HG03378 (cell line): ENCODE results near the gene SERPINB1.

ENCODE experiments used
- ATAC-seq: cut with Tn5 transposase; IDR thresholded peaks from one replicate; pipeline ENCODE4 v1.9.1; 2021; ENCODE audit warnings: mild to moderate bottlenecking, moderate library complexity; ENCODE audit not compliant: unreplicated experiment

The SERPINB1 gene

GRCh38 chr6:2795162-2795561, 46.5 kb downstream of the SERPINB1 start:
- no peak for ATAC-seq

- no peak for ATAC-seq
These were observed 47.4 kb downstream of the SERPINB1 start for GRCh38 chr6:2794171-2794730.

- ATAC-seq, result no peak
These were observed 48.0 kb downstream of the SERPINB1 start for GRCh38 chr6:2793534-2794151.

- ATAC-seq, result no peak
These were observed 49.1 kb downstream of the SERPINB1 start for GRCh38 chr6:2792330-2793110.

- no peak for ATAC-seq
These were observed 50.2 kb downstream of the SERPINB1 start for GRCh38 chr6:2791450-2791974.

GRCh38 chr6:2790588-2791449, 50.8 kb downstream of the SERPINB1 start:
- no peak for ATAC-seq

GRCh38 chr6:2786269-2786668, 55.4 kb downstream of the SERPINB1 start:
- ATAC-seq, result no peak

- ATAC-seq, result no peak
These were observed 56.7 kb downstream of the SERPINB1 start for GRCh38 chr6:2784930-2785329.

- no peak for ATAC-seq
These were observed 57.6 kb downstream of the SERPINB1 start for GRCh38 chr6:2784061-2784460.

- no peak for ATAC-seq
These were observed 58.3 kb downstream of the SERPINB1 start for GRCh38 chr6:2783188-2783963.

GRCh38 chr6:2782825-2783187, 58.9 kb downstream of the SERPINB1 start:
- ATAC-seq, result no peak

GRCh38 chr6:2782356-2782708, 59.3 kb downstream of the SERPINB1 start:
- no peak for ATAC-seq
